Thyroid gland (tissue), 4 donors: Measurements from ENCODE around the gene DNAJC17.

Source experiments
- POLR2A ChIP-seq, 2 donors: fragments of 450-650 bp; IDR thresholded peaks; one replicate each; pipeline ENCODE4 v1.6.1; 2017; ENCODE audit warnings: antibody characterized with exemption in 2 of 2, mild to moderate bottlenecking in 2 of 2, moderate library complexity in 1 of 2
- TF ChIP-seq, protein P1 (sequence below), 6 experiments: fragments of 200-600 bp in 3 of 6; fragments of 450-650 bp in 3 of 6; sonication (generic) in 3 of 6; IDR thresholded peaks; one replicate each; pipeline ENCODE4 v1.5.1; 2016 to 2019; ENCODE audit warnings: antibody characterized with exemption in 6 of 6, mild to moderate bottlenecking in 2 of 6, inconsistent platforms in 1 of 6, moderate library complexity in 1 of 6

DNA sequence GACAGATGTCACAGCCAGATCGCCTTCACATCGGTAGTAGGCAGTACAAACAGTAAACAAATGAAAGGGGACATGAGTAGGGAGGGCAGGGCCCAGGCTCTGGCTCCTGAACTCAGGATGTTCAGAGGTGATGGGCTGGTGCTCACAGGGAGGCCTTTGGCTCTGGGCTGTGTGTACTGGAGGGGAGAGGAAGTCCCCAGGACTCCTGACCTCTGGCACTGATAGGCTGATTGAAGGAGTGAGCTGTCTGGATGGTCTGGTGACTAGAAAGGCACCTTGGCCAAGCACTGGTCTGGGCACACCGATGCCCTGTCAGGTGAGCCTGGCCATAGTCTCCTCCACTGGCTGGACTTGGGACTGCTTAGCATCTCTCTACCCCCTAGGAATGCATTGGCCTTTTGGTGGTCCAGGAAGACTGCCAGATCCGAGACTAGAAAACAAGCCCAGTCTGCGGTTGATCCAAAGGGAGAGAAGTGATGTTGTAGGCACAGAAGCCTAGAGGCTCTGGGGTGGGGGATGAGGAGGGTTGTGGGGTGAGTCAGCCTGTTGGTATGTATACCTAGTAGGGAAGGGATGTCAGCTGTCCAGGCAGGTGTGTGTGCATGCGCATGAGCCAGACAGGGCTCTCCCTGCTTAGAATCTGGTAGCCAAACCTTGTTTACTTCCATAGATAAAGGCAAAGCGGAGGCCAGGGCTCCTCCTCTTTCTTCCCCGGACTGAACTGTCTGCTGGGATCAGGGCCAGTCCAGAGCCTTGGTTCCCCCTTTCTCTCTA is 38.4 kb upstream of the DNAJC17 start:
- TF ChIP-seq, protein P1, sequence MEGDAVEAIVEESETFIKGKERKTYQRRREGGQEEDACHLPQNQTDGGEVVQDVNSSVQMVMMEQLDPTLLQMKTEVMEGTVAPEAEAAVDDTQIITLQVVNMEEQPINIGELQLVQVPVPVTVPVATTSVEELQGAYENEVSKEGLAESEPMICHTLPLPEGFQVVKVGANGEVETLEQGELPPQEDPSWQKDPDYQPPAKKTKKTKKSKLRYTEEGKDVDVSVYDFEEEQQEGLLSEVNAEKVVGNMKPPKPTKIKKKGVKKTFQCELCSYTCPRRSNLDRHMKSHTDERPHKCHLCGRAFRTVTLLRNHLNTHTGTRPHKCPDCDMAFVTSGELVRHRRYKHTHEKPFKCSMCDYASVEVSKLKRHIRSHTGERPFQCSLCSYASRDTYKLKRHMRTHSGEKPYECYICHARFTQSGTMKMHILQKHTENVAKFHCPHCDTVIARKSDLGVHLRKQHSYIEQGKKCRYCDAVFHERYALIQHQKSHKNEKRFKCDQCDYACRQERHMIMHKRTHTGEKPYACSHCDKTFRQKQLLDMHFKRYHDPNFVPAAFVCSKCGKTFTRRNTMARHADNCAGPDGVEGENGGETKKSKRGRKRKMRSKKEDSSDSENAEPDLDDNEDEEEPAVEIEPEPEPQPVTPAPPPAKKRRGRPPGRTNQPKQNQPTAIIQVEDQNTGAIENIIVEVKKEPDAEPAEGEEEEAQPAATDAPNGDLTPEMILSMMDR (IDR thresholded peaks at IDR 0.05): no peak
- TF ChIP-seq POLR2A (IDR thresholded peaks at IDR 0.05): no peak
